ENCODE results near the gene SH2D5. TPM values are rescaled to one million over a fixed set of nuclear protein-coding genes. Genes with fewer than 3 reads are reported as not detected.
A peak's percentile ranks its signal among the peaks of the same experiment; 100 is the strongest.

Gene SH2D5
- total RNA-seq, 1 experiment from 2014 or later, result 8.7 TPM

DNA sequence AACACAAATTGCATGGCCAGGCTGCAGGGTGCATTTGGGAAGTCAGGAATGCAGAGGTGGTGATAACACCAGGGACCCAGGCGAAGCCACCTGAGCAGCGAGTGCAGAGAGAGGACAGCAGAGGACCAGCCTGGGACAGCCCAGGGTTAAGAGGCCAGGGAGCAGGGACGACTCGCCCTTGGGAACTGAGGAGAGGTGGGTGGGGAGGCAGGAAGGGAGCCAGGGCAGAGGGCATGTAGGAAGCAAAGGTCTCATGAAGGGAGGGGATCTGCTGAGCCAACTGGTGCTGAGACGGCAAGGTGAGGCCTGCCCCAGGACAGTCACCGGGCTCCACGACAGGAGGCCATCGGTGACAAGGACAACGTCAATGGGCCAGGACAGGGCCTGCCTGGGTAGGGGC, 31.1 kb downstream of the SH2D5 start:
- Histone ChIP-seq H3K79me1 (ENCODE audit: insufficient read depth, low read depth, low read length, poor library complexity, severe bottlenecking) (no peaks in the 10 kb centered on the region), H2BK20ac (ENCODE audit: low read depth, low read length, poor library complexity, severe bottlenecking) (no peak overlapping the region), H3K4me1 (ENCODE audit: insufficient read depth, low read length) (no peaks in the 10 kb centered on the region), H3K4me2 (ENCODE audit: insufficient read depth, insufficient read length, low read length) (no peak overlapping the region), H3K27me3 (ENCODE audit: insufficient read depth, low read length) (no peaks in the 10 kb centered on the region), H3K9me3 (ENCODE audit: control insufficient read depth, low read depth, low read length) (no peaks in the 10 kb centered on the region), H3K23ac (ENCODE audit: insufficient read length, low read depth, low read length) (no peak overlapping the region), H4K20me1 (ENCODE audit: control insufficient read depth, insufficient read depth, insufficient read length) (no peaks in the 10 kb centered on the region), H2BK12ac (ENCODE audit: insufficient read length, low read depth, low read length) (no peak overlapping the region), H3K4ac (ENCODE audit: low read depth, low read length) (no peak overlapping the region), H3K56ac (ENCODE audit: insufficient read length, low read depth, low read length) (no peak overlapping the region), H2AK5ac (ENCODE audit: insufficient read length, low read length) (no peak overlapping the region), H3K27ac (ENCODE audit: insufficient read length, low read depth, low read length) (no peak overlapping the region), H2BK15ac (ENCODE audit: low read depth, low read length) (no peak overlapping the region), H3K23me2 (ENCODE audit: insufficient read length, low read depth, low read length, poor library complexity, severe bottlenecking) (peaks cover 6% of the 10 kb centered on the region), H3T11ph (ENCODE audit: low read length) (no peak overlapping the region), H2BK120ac (ENCODE audit: low read depth, low read length, poor library complexity, severe bottlenecking) (no peak overlapping the region), H3K79me2 (ENCODE audit: insufficient read depth, low read length) (no peaks in the 10 kb centered on the region), H2BK5ac (ENCODE audit: insufficient read length, low read length) (no peak overlapping the region), H4K5ac (ENCODE audit: insufficient read length, low read depth, low read length) (no peak overlapping the region), H4K8ac (replicated peaks; ENCODE audit: insufficient read length, low read depth, low read length) (no peak overlapping the region), H3K18ac (ENCODE audit: insufficient read length, low read depth, low read length) (no peak overlapping the region), H2AFZ (ENCODE audit: low read length) (no peak overlapping the region), H4K91ac (ENCODE audit: insufficient read length, low read depth, low read length) (no peak overlapping the region), H3K9ac (ENCODE audit: extremely low read depth, insufficient read length, low read length) (no peak overlapping the region), H3K14ac (ENCODE audit: insufficient read depth, low read length) (no peak overlapping the region)
- DNase-seq, result no peak
- no CpG with 5 or more reads among the region's 9 CpGs for WGBS (ENCODE audit: extremely low coverage, insufficient read length, low lambda C conversion rate)
- Mint-ChIP-seq H3K4me1 (peaks cover 0 to 10% of the 10 kb centered on the region in 2 experiments; a peak in 3 of 4 replicates), H3K4me3 (no peak overlapping the region; a peak in 1 of 5 replicates), H3K27ac (peak overlapping the region in 1 of 3 experiments; percentile 81; a peak in 3 of 7 replicates), H3K9me3 (no peaks in the 10 kb centered on the region), H3K27me3 (ENCODE audit: low read depth) (peaks cover 6% of the 10 kb centered on the region), H3K36me3 (ENCODE audit: insufficient read depth in 1 of 3, low read depth in 3 of 3) (peaks cover 0 to 12% (median 5%) of the 10 kb centered on the region in 3 experiments; a peak in 4 of 7 replicates)
- TF ChIP-seq, protein P1, sequence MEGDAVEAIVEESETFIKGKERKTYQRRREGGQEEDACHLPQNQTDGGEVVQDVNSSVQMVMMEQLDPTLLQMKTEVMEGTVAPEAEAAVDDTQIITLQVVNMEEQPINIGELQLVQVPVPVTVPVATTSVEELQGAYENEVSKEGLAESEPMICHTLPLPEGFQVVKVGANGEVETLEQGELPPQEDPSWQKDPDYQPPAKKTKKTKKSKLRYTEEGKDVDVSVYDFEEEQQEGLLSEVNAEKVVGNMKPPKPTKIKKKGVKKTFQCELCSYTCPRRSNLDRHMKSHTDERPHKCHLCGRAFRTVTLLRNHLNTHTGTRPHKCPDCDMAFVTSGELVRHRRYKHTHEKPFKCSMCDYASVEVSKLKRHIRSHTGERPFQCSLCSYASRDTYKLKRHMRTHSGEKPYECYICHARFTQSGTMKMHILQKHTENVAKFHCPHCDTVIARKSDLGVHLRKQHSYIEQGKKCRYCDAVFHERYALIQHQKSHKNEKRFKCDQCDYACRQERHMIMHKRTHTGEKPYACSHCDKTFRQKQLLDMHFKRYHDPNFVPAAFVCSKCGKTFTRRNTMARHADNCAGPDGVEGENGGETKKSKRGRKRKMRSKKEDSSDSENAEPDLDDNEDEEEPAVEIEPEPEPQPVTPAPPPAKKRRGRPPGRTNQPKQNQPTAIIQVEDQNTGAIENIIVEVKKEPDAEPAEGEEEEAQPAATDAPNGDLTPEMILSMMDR (conservative IDR thresholded peaks at IDR 0.05), result no peak

Data from H9 (cell line).